ENCODE data around the gene ST3GAL6. TPM values are rescaled to one million over a fixed set of nuclear protein-coding genes. Genes with fewer than 3 reads are reported as not detected.
A peak's percentile ranks its signal among the peaks of the same experiment; 100 is the strongest.

The ST3GAL6 gene
- total and polyA plus RNA-seq, 12 donors: 27.3 to 92.9 (median 57.5) TPM

DNA sequence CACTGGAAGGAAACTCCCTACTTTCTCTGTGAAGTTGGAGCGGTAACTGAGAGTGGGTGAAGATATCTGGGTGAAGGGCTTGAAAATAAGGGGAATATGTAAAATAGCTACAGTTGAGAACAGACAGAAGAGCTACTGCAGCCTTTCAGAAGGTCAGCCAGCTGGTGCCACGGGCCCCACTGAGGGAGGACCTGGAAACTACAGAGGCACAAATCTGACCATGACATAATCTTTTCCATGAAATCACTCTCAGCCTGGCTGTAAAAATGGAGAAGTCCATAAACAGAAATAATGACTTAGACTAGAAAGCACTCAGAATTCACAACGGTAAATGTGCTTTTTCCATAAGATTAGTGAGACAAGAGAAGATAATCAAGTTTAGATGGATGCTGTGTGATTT, 46.4 kb downstream of the ST3GAL6 start:
- Histone ChIP-seq H3K9me3 (no peaks in the 10 kb centered on the region), H3K4me1 (peaks cover 0 to 26% (median 14%) of the 10 kb centered on the region in 9 donors), H3K4me3 (no peak overlapping the region), H3K36me3 (peaks cover 0 to 89% (median 17%) of the 10 kb centered on the region in 9 donors), H3K27ac (peak overlapping the region in 6 of 10 donors; percentile 28 to 77 (median 65)), H3K27me3 (no peaks in the 10 kb centered on the region)
- ATAC-seq: peak in 7 of 8 donors; percentile 61 to 90 (median 86)
- 35 to 44% methylated on average over 3 of the region's 3 CpGs for WGBS, 2 donors
- intact Hi-C loops (cut with DNase I): no loop called here
- TF ChIP-seq, protein P1, sequence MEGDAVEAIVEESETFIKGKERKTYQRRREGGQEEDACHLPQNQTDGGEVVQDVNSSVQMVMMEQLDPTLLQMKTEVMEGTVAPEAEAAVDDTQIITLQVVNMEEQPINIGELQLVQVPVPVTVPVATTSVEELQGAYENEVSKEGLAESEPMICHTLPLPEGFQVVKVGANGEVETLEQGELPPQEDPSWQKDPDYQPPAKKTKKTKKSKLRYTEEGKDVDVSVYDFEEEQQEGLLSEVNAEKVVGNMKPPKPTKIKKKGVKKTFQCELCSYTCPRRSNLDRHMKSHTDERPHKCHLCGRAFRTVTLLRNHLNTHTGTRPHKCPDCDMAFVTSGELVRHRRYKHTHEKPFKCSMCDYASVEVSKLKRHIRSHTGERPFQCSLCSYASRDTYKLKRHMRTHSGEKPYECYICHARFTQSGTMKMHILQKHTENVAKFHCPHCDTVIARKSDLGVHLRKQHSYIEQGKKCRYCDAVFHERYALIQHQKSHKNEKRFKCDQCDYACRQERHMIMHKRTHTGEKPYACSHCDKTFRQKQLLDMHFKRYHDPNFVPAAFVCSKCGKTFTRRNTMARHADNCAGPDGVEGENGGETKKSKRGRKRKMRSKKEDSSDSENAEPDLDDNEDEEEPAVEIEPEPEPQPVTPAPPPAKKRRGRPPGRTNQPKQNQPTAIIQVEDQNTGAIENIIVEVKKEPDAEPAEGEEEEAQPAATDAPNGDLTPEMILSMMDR (IDR thresholded peaks at IDR 0.05): no peak
- peak; percentile 24 to 29 for DNase-seq

DNA sequence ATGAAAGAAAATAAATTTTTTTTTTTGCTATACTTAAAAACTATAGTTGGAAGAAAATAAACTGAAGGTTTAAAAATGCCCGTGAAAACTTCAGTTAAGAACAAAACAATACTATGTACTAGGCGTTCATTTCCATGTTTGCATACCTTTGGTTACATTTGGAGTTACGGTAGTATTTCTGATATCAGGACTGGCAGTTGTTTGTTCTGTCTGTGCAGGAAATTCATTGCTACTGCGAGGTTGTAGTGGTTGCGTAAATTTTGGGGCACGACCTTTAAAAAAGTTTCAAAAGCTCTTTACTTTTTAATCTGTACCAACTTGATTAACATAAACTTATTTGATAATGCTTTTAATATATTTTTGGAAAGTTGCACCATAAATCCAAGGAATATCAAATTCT, 47.9 kb downstream of the ST3GAL6 start:
- Histone ChIP-seq H3K4me3 (no peak overlapping the region), H3K27me3 (no peaks in the 10 kb centered on the region), H3K9me3 (no peaks in the 10 kb centered on the region), H3K27ac (peak overlapping the region in 1 of 10 donors; percentile 77), H3K36me3 (peaks cover 0 to 89% (median 13%) of the 10 kb centered on the region in 9 donors), H3K4me1 (peaks cover 0 to 26% (median 14%) of the 10 kb centered on the region in 9 donors)
- TF ChIP-seq, protein P1 (IDR thresholded peaks at IDR 0.05): no peak
- WGBS, 2 donors: 83 to 87% methylated on average over 6 of the region's 6 CpGs
- DNase-seq (no peak), ATAC-seq (no peak)
- intact Hi-C loops (cut with DNase I): loop anchor here in 6 of 10 donors (2.0 to 10.0 kb wide), 5 partner anchors 208 to 764 kb away; no protein-coding TSS in a partner anchor

DNA sequence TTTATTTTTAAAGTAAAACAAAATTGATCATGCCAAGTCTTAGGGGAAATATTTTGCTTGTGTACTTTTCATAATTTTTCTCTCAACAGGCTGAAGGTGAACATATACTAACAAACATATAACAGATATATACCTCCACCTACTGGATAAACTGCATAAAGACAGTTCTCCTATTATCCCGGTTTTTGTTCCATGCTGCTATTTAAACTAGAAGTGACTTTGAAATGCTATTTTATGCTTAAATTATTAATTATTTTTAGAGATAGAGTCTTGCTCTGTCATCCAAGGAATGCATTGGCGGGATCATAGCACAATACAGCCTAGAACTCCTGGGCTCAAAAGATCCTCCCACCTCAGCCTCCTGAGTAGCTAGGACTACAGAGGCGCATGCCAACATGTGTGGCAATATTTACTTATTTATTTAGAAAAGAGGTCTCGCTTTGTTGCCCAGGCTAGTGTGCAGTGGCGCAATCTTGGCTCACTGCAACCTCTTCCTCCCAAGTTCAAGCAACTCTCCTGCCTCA, 49.8 kb downstream of the ST3GAL6 start:
- DNase-seq (no peak), ATAC-seq (peak in 4 of 8 donors; percentile 36 to 58 (median 46))
- Histone ChIP-seq H3K4me1 (peaks cover 0 to 30% (median 16%) of the 10 kb centered on the region in 9 donors), H3K9me3 (no peaks in the 10 kb centered on the region), H3K36me3 (peaks cover 0 to 87% (median 11%) of the 10 kb centered on the region in 9 donors), H3K27ac (no peak overlapping the region), H3K4me3 (no peak overlapping the region), H3K27me3 (no peaks in the 10 kb centered on the region)
- WGBS, 2 donors: 66 to 67% methylated on average over 5 of the region's 5 CpGs
- intact Hi-C loops (cut with DNase I): loop anchor here in 8 of 10 donors (1.0 to 10.0 kb wide), 8 partner anchors 210 to 766 kb away; no protein-coding TSS in a partner anchor
- TF ChIP-seq, protein P1 (IDR thresholded peaks at IDR 0.05): peak; percentile 31 to 76 (median 68)

DNA sequence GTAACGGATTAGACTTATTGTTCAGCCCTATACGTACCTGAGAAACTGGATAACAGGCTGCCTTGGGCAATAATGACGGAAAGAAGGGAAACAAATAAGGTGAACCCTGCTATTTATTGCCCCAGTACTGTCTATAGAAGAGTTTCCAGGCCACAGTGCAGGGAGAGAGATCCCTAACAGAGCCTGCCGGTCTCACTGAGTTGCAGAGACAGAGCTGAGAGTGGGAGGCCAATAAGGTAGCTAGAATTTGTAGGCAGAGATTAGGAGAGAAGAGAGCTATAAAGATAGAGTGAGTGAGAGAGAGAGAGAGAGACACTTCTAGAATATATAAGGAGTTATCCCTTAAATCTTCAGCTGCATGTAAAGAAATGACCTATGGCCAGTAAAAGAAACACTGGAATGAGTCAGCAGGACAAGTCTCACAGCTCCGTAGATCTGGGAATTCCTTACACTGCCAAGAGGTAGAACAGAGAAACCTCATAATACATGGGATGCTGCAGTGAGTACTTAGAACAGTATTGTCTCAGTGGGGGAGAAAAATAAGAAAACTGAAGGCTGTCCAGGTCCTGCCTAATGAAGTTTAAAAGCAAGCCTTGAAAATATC, 51.8 kb downstream of the ST3GAL6 start:
- DNase-seq (no peak), ATAC-seq (peak in 1 of 8 donors; percentile 29)
- Histone ChIP-seq H3K36me3 (peaks cover 0 to 90% (median 11%) of the 10 kb centered on the region in 9 donors), H3K27me3 (no peaks in the 10 kb centered on the region), H3K4me3 (no peak overlapping the region), H3K4me1 (peaks cover 0 to 20% (median 5%) of the 10 kb centered on the region in 9 donors), H3K9me3 (no peaks in the 10 kb centered on the region), H3K27ac (peak overlapping the region in 2 of 10 donors; percentile 12 to 15)
- TF ChIP-seq, protein P1 (IDR thresholded peaks at IDR 0.05): no peak
- intact Hi-C loops (cut with DNase I): loop anchor here in 7 of 10 donors (1.0 to 10.0 kb wide), 10 partner anchors 77 to 937 kb away; partner anchors contain the start of gene DCBLD2 (in 1 of the 7)
- WGBS, 2 donors: 79% methylated on average over 5 of the region's 5 CpGs
